ENCODE results near the gene OR6B1. TPM values are rescaled to one million over a fixed set of nuclear protein-coding genes. Genes with fewer than 3 reads are reported as not detected.

OR6B1 gene
- total and polyA plus RNA-seq, 2 donors (not counting 3 experiments of a cell fraction or from before 2014, with no cell fraction given) = not detected

- no peaks in the 10 kb centered on the region for H3K9me1 ChIP-seq (replicated peaks; ENCODE audit: control insufficient read depth, extremely low read depth, insufficient read depth, low read length)
- CTCF ChIA-PET = no interaction called here
- H2AFZ ChIP-seq (ENCODE audit: low read depth, low read length) = no peak overlapping the region
- FAIRE-seq (no peak), DNase-seq (ENCODE audit: low read depth, low spot score) (no peak)
- H3K27ac ChIP-seq (ENCODE audit: insufficient read depth, low read depth, low read length) = no peak overlapping the region
- no peaks in the 10 kb centered on the region for H3K4me1 ChIP-seq (ENCODE audit: control insufficient read depth, extremely low read depth, insufficient read depth, low read length)
- no peak overlapping the region for H3K9ac ChIP-seq (replicated peaks; ENCODE audit: extremely low read depth, insufficient read depth, low read length)
- H3K9me3 ChIP-seq (replicated peaks; ENCODE audit: control insufficient read depth, insufficient read depth, low read length) = no peaks in the 10 kb centered on the region
- no TSS peak for BruUV-seq (replicated peaks)
- no peak overlapping the region for H3K4me3 ChIP-seq (replicated peaks in 1 of 3; ENCODE audit: insufficient read depth in 1 of 3, low read depth in 1 of 3, low read length in 3 of 3)
- POLR2A ChIA-PET = no interaction called here
- TF ChIP-seq MAX (IDR thresholded peaks at IDR 0.05; ENCODE audit: insufficient read depth, insufficient read length) (no peak), POLR2A (IDR thresholded peaks at IDR 0.05; ENCODE audit: low read depth, low read length) (no peak), FOS (IDR thresholded peaks at IDR 0.05; ENCODE audit: borderline replicate concordance, insufficient read depth, low read length) (no peak), GATA2 (IDR thresholded peaks at IDR 0.05; ENCODE audit: insufficient read depth, insufficient read length, low read depth, low read length) (no peak), MYC (IDR thresholded peaks at IDR 0.05; ENCODE audit: low read depth, low read length) (no peak), JUN (IDR thresholded peaks at IDR 0.05; ENCODE audit: borderline replicate concordance, insufficient read depth, insufficient read length, low read depth) (no peak)
- intact Hi-C loops (cut with micrococcal nuclease) = no loop called here
- no peaks in the 10 kb centered on the region for H4K20me1 ChIP-seq (replicated peaks; ENCODE audit: control insufficient read depth, extremely low read depth, insufficient read depth, low read length)
- no peaks in the 10 kb centered on the region for H3K79me2 ChIP-seq (ENCODE audit: control insufficient read depth, insufficient read depth, low read length)
- no peak overlapping the region for H3K4me2 ChIP-seq (ENCODE audit: insufficient read depth, low read length)
- peaks cover 0 to 5% of the 10 kb centered on the region in 2 experiments for H3K27me3 ChIP-seq (ENCODE audit: control insufficient read depth in 2 of 2, insufficient read depth in 2 of 2, low read length in 2 of 2)
- dilution Hi-C loops (cut with MboI; ENCODE audit: extremely low pct_ligation_motif_present, low sequenced_read_pairs) = no loop called here
- H3K36me3 ChIP-seq (ENCODE audit: control insufficient read depth in 2 of 2, extremely low read depth in 1 of 2, insufficient read depth in 2 of 2, low read length in 2 of 2) = no peaks in the 10 kb centered on the region
Observed at GRCh38 chr7:143993924-143994323, 6.2 kb upstream of the OR6B1 start.

GRCh38 chr7:144001543-144001942, 1.4 kb downstream of the OR6B1 start:
- intact Hi-C loops (cut with micrococcal nuclease) = no loop called here

More at GRCh38 chr7:144001543-144001942, 1.4 kb downstream of the OR6B1 start:
- Histone ChIP-seq H3K36me3 (ENCODE audit: control insufficient read depth in 2 of 2, extremely low read depth in 1 of 2, insufficient read depth in 2 of 2, low read length in 2 of 2) (no peaks in the 10 kb centered on the region), H3K4me1 (ENCODE audit: control insufficient read depth, extremely low read depth, insufficient read depth, low read length) (no peaks in the 10 kb centered on the region), H2AFZ (ENCODE audit: low read depth, low read length) (no peak overlapping the region), H3K27me3 (ENCODE audit: control insufficient read depth in 2 of 2, insufficient read depth in 2 of 2, low read length in 2 of 2) (peaks cover 2 to 7% of the 10 kb centered on the region in 2 experiments), H3K9me3 (replicated peaks; ENCODE audit: control insufficient read depth, insufficient read depth, low read length) (no peaks in the 10 kb centered on the region), H3K9ac (replicated peaks; ENCODE audit: extremely low read depth, insufficient read depth, low read length) (no peak overlapping the region), H4K20me1 (replicated peaks; ENCODE audit: control insufficient read depth, extremely low read depth, insufficient read depth, low read length) (no peaks in the 10 kb centered on the region), H3K9me1 (replicated peaks; ENCODE audit: control insufficient read depth, extremely low read depth, insufficient read depth, low read length) (no peaks in the 10 kb centered on the region), H3K4me2 (ENCODE audit: insufficient read depth, low read length) (no peak overlapping the region), H3K4me3 (replicated peaks in 1 of 3; ENCODE audit: insufficient read depth in 1 of 3, low read depth in 1 of 3, low read length in 3 of 3) (no peak overlapping the region), H3K79me2 (ENCODE audit: control insufficient read depth, insufficient read depth, low read length) (no peaks in the 10 kb centered on the region), H3K27ac (ENCODE audit: insufficient read depth, low read depth, low read length) (no peak overlapping the region)
- DNase-seq (ENCODE audit: low read depth, low spot score) = no peak
- ChIA-PET CTCF (interaction anchor here (0.7 to 1.6 kb wide), 2 partner anchors 126 to 265 kb away, joined by 3 read pairs; no protein-coding TSS in a partner anchor), POLR2A (no interaction called here)
- no TSS peak for BruUV-seq (replicated peaks)
- TF ChIP-seq JUN (IDR thresholded peaks at IDR 0.05; ENCODE audit: borderline replicate concordance, insufficient read depth, insufficient read length, low read depth) (no peak), POLR2AphosphoS5 (IDR thresholded peaks at IDR 0.05; ENCODE audit: insufficient read depth, low read depth, low read length) (no peak), CTCF (IDR thresholded peaks at IDR 0.05; ENCODE audit: extremely low read depth in 1 of 2, insufficient read depth in 1 of 2, low read depth in 1 of 2, low read length in 2 of 2) (no peak), POLR2A (IDR thresholded peaks at IDR 0.05; ENCODE audit: low read depth, low read length) (no peak), EZH2 (IDR thresholded peaks at IDR 0.05; ENCODE audit: borderline replicate concordance, low read depth, low read length, severe bottlenecking) (no peak), GATA2 (IDR thresholded peaks at IDR 0.05; ENCODE audit: insufficient read depth, insufficient read length, low read depth, low read length) (no peak), MYC (IDR thresholded peaks at IDR 0.05; ENCODE audit: low read depth, low read length) (no peak), MAX (IDR thresholded peaks at IDR 0.05; ENCODE audit: insufficient read depth, insufficient read length) (no peak), FOS (IDR thresholded peaks at IDR 0.05; ENCODE audit: borderline replicate concordance, insufficient read depth, low read length) (no peak)
- FAIRE-seq = no peak
- dilution Hi-C loops (cut with MboI; ENCODE audit: extremely low pct_ligation_motif_present, low sequenced_read_pairs) = no loop called here
